Stimulated activated CD4-positive, alpha-beta T cell treated with anti-CD3 and anti-CD28 coated beads, Interleukin-1b, Interleukin-23, amount 100 ng/mL, for 4 hours (primary cell): Measurements from ENCODE around the gene EEF1G.
"Not testable (repeated sequence)": the region's sequence is repeated elsewhere in the genome, so short reads cannot be mapped to it uniquely, and the experiment has no call there.

ENCODE experiments used
- DNase-seq, 2 donors: peaks; one replicate each; pipeline ENCODE4 v3.0.0-alpha.2; 2020; ENCODE audit warnings: low read depth in 2 of 2

The EEF1G gene

DNA sequence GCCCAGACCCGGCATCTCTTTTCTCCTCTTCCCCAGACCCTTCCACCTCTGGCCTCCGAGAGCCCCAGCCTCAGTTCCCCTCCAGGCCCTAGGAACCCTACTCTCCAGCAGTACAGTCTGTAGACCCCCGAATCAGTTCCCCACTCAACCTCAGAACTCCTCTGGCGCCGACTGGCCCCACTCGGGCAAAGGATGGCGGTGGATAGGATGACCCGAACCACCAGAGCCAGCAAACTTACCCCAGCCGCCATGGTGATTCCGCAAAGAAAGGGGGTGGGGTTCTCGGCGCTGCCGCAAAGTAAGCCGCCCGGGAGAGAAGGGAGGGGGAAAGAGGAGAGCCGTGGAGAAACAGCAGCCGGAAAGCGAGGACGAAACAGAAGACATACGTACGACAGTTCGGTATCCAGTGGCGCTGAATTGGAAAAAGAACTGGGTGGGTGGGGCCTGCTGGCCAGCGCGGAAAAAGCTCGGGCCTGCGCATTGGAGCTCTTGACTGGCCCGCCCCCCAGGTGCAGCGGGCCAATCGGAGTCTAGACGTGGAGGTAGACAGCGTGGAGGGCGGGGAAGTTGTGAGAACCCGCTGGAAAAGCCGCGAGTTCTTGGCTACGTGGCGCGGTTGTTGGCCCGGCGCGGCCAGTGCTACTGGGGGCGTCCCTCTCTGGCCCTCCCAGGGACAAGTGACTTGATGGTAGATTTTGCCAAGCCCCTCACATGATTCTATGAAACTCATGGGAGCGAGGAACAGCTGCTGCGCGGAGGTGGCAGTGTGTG lies at the start of gene EEF1G:
EEF1G (minus strand) TSS at position 300 of the 771 bp plus-strand sequence; CDS start at position 251, 49 bp downstream.
- peak; percentile 90 to 96 for DNase-seq

GRCh38 chr11:62622476-62623089 lies 48.9 kb upstream of the EEF1G start:
- no peak for DNase-seq

DNA sequence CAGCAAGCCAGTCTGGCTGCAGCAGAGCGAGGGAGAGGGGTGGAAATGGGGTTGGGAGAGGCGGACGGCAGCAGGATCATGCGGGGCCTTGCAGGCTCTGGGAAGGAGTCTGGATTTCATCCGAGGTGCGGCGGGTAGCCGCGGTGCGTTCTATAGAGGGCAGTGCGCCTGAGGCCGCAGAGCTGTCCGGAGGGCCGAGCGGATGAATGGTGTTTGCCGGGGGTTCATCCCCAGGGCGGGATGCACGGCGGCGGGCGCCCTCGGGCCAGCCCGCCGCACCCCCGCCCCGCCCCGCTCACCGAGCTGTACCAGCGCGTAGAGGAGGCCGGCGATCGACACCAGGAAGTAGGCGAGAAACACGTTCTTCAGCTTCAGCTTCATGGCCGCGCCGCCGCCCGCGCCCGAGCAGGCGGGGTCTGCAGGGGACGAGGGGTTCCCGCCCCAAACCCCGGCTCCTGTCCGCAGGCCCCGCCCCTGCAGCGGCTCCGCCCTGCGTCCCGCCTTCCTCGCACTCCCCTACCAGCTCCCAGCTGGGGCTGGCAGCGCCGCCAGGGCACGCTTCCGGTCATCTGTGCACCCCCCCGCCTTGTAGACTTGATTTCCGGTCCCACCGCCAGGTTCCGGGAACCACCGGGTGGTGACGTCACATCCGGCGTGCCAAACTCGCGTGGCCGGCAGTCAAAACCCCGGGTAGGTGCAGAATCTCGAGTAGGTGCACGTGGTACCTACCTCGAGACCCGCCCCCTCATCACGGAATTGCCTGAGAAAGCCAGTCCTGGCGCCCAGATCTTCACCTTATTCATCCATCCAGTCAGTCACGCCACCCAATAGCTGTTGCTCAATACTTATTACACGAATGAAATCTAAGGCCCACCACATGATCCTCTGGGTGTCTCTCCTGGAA lies 48.1 kb upstream of the EEF1G start, which contains the start of gene B3GAT3:
B3GAT3 (minus strand) TSS at position 420 of the 904 bp plus-strand sequence; CDS start at position 381, 39 bp downstream.
- DNase-seq, result peak; percentile 92 to 96

GRCh38 chr11:62621027-62621566 lies 47.4 kb upstream of the EEF1G start:
- no peak for DNase-seq

- DNase-seq, result not testable (repeated sequence)
These were observed 43.3 kb upstream of the EEF1G start for GRCh38 chr11:62616957-62617356.

DNA sequence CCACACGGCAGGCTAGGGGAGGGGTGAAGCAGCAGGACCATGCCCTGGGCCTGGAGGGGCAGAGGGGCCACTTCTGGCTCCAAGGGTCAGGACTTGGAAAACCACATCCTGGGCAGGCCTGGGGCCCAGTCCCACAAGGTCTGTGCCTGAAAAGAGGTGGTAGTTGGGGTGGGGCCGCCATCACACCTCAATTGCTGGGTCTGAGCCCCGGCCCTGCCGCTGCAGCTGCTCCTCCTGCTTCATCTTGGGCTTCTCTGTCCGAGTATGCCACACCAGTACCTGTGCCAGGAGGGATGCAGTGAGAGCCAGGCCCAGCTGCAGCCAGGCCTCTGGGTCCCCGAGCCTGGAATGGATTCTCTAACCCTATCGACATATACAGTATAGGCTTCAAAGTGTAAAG lies 41.8 kb upstream of the EEF1G start:
- no peak for DNase-seq

DNA sequence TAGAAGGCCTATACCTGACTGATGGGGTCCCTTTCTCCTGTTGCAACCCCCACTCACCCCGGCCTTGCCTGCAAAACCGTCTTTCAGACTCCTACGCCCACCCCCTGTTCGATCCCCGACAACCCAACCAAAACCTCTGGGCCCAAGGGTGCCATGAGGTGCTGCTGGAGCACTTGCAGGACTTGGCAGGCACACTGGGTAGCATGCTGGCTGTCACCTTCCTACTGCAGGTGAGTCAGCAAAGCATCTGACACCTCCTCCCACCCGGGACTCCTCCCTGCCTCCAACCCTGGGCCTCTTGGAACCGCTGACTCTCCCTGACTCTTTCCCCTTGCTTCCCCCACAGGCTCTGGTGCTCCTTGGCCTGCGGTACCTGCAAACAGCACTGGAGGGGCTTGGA lies 40.6 kb upstream of the EEF1G start:
- DNase-seq, result peak in 1 of 2 donors; percentile 38

GRCh38 chr11:62613291-62613778 lies 39.6 kb upstream of the EEF1G start:
- no peak for DNase-seq

- DNase-seq, result peak; percentile 82 to 85
These were observed 38.9 kb upstream of the EEF1G start, which contains the start of the genes EML3 and ROM1 for GRCh38 chr11:62612366-62613290. TSS of gene EML3 (minus strand) at chr11:62612775. CDS start at chr11:62612457, 318 bp downstream. TSS of gene ROM1 (plus strand) at chr11:62613257. CDS start at chr11:62613282, 25 bp downstream.

GRCh38 chr11:62611705-62612365 lies 38.1 kb upstream of the EEF1G start:
- DNase-seq, result peak in 1 of 2 donors; percentile 48

DNA sequence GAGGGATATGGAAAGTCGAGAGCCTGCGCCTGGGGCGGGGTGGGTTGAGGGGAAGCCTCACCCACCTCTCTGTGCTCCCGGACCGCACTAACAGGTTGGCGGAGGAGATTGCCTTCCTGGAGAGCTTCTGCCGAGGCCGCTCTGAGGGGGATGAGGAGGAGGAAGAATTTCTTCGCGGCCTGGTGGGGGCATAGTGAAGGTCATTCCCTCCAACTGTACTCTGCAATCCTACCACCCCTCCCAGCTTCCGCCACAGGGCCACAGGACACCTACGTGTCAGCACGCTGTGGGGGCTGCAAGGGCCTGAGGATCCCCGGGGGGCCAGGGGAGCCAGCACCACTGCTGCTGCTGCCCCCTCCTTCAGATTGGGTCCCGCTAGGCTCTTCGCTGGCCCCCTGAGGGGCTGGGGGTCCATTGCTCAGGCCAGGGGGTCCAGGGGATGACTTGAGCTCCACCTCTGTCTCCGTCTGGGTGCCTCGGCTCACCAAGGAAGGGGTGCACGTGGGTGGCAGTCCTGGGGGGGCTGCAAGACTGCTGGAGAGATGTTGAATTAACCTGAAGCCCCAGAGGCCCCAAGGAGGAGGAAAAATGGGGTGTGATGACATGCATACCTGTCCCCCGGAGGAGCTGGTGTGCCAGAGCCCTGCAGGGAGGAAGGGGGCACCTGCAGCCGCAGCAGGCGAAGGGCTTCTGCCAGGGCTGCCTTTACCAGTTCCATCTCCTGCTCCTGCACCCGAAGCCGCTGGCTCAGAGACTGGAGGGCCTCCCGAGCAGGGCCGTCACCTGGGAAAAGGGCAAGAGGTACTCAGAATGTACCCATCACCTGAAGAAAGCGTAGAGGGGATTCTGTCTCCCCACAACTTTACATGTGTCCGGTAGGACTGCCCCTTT lies 37.4 kb upstream of the EEF1G start:
- DNase-seq, result no peak

- no peak for DNase-seq
These were observed 36.7 kb upstream of the EEF1G start for GRCh38 chr11:62610403-62610802.

DNA sequence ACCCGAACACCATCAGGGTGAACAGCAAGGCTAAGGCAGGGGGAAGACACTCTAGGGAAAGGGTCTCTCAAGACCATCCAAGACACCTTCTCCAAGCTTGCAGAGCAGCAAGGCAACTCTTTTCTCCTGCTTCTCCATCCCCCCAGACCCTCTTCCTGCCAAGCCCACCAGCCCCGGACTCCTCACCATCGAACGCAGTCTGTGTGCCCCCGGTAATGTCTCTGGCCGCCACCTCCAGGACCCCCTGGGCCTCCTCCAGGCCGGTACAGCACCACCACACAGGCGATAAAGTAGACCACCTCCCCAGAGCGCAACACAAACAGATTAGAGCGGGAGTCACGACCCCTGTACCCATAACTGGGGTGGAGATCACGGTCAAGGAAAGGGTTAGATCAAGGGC lies 35.1 kb upstream of the EEF1G start:
- DNase-seq, result no peak

- no peak for DNase-seq
These were observed 34.0 kb upstream of the EEF1G start for GRCh38 chr11:62607714-62608113.

GRCh38 chr11:62605902-62606301 lies 32.2 kb upstream of the EEF1G start:
- no peak for DNase-seq

- no peak for DNase-seq
These were observed 31.8 kb upstream of the EEF1G start for GRCh38 chr11:62605467-62605866.

GRCh38 chr11:62604460-62605120 lies 30.9 kb upstream of the EEF1G start:
- DNase-seq, result no peak

- DNase-seq, result no peak
These were observed 30.1 kb upstream of the EEF1G start for GRCh38 chr11:62603776-62604299.
